Ammon's horn (tissue), 1 donor: ENCODE results near the gene TLE7.

Experiments
- DNase-seq: peaks from one replicate; pipeline ENCODE4 v3.0.0-alpha.2; 2016; ENCODE audit warnings: low spot score

The TLE7 gene

GRCh38 chr16:71412270-71413160 lies 29.3 kb downstream of the TLE7 start:
- DNase-seq = peak; percentile 75

GRCh38 chr16:71410146-71410545 lies 31.7 kb downstream of the TLE7 start:
- DNase-seq = no peak

- DNase-seq = no peak
Observed at GRCh38 chr16:71409011-71409775, 32.7 kb downstream of the TLE7 start.

GRCh38 chr16:71408536-71408935 lies 33.3 kb downstream of the TLE7 start:
- no peak for DNase-seq

- no peak for DNase-seq
Observed at GRCh38 chr16:71407731-71408130, 34.1 kb downstream of the TLE7 start.

GRCh38 chr16:71406724-71407123 lies 35.1 kb downstream of the TLE7 start:
- DNase-seq = no peak

- no peak for DNase-seq
Observed at GRCh38 chr16:71406316-71406715, 35.5 kb downstream of the TLE7 start.

GRCh38 chr16:71404364-71404763 lies 37.5 kb downstream of the TLE7 start:
- no peak for DNase-seq

GRCh38 chr16:71402674-71403073 lies 39.2 kb downstream of the TLE7 start:
- no peak for DNase-seq

GRCh38 chr16:71402007-71402406 lies 39.8 kb downstream of the TLE7 start:
- no peak for DNase-seq

GRCh38 chr16:71399801-71400563 lies 41.9 kb downstream of the TLE7 start:
- no peak for DNase-seq

GRCh38 chr16:71396594-71396993 lies 45.3 kb downstream of the TLE7 start:
- no peak for DNase-seq

GRCh38 chr16:71389330-71389729 lies 52.5 kb downstream of the TLE7 start:
- DNase-seq = no peak

- DNase-seq = no peak
Observed at GRCh38 chr16:71387045-71387871, 54.6 kb downstream of the TLE7 start.

GRCh38 chr16:71384073-71384724 lies 57.7 kb downstream of the TLE7 start:
- DNase-seq = no peak

GRCh38 chr16:71383054-71383773 lies 58.6 kb downstream of the TLE7 start:
- DNase-seq = peak; percentile 12

GRCh38 chr16:71380831-71381230 lies 61.0 kb downstream of the TLE7 start:
- DNase-seq = no peak
